HG02798 (cell line): Measurements from ENCODE around the gene ADD3.
"Not testable (repeated sequence)": the region's sequence is repeated elsewhere in the genome, so short reads cannot be mapped to it uniquely, and the experiment has no call there.

Experiments
- ATAC-seq: cut with Tn5 transposase; IDR thresholded peaks from one replicate; pipeline ENCODE4 v1.9.1; 2021; ENCODE audit warnings: mild to moderate bottlenecking; ENCODE audit not compliant: unreplicated experiment, poor library complexity

ADD3 gene

GRCh38 chr10:110091830-110092229, 84.0 kb downstream of the ADD3 start:
- ATAC-seq: no peak

- ATAC-seq: no peak
Measured at GRCh38 chr10:110093722-110094121, 85.9 kb downstream of the ADD3 start.

DNA sequence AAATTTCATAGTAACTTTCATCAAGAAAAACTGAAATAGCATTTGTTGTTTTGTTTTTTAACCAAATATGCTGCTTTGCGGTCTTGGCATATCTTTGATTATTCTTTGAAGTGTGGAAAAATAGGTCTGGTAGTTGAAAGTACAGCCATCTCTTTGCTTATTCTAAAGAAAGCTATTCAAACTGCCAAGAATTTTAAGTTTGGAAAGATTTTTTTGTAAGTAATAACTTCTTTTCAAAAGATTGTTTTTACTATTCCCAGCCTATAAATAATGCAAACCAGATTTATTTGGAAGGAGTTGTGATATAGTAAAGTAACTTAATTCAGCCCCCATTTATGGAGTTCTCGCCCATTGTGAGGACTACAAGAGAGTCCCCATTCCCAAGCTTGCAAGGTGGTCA, 87.0 kb downstream of the ADD3 start:
- ATAC-seq: no peak

GRCh38 chr10:110101464-110102144, 93.8 kb downstream of the ADD3 start:
- peak; percentile 30 for ATAC-seq

DNA sequence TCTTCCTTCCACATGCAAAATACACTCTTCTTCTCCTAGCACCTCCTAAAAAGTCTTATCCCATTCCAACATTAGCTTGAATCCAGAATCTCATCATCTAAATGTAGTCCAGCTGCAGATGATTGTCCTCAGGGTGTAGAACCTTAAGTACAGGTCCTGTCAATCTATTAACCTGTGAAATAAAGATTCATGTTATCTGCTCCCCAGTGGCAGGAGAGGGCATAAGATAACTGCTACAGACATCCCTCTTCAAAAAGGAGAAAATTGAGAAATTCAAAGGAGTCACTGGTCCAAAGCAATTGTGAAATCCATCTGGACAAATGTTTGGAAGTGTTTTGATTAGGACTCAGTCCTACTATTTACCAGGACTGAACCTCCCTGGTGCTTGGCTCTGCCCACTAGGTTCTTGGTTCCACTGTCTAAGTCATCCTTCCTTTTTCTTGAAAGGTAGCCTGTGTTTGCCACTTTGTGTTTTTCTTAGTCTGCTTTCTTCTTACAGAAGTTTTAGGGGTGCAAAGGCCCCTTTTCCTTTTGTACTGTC, 96.2 kb downstream of the ADD3 start:
- no peak for ATAC-seq

DNA sequence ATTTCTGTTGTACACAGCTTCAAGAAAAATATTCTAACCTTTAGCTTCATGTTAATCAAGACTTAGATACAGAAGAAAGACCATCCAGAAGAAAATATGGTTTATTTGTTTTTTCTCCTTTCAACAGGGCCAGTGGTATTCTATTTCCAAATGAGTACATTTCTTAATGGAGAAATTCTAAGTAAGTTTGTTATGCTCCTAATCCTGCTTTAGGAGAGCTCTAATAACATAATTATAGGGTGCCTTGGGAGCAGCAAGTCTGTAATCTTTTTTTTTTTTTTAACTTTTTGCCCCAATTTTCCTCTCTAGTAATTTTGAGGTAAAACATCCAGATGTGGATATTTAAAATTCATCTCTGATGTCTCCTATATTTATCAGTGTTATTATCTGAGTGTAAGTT, 98.1 kb downstream of the ADD3 start:
- ATAC-seq: no peak

- ATAC-seq: no peak
Measured at GRCh38 chr10:110107430-110107829, 99.6 kb downstream of the ADD3 start.

GRCh38 chr10:110107887-110108286, 100.1 kb downstream of the ADD3 start:
- ATAC-seq: no peak

DNA sequence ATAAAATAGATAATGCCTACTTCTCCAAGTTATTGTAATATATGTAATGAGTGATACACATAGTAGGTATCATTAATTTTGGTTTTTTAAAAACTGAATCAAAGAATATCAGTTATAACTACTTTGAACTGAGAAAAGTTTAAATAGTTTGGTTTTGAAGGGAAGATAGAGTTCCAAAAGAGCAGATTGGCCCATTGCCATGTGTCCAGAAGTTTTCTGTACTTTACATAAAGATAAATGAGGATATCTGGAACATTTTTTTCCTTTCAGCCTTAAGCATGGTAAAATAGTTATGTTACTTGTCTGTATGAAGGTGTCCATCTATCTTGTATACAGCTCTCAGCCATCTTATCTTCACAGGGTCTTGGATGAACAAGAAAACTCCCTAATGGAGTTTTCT, 101.7 kb downstream of the ADD3 start:
- no peak for ATAC-seq

DNA sequence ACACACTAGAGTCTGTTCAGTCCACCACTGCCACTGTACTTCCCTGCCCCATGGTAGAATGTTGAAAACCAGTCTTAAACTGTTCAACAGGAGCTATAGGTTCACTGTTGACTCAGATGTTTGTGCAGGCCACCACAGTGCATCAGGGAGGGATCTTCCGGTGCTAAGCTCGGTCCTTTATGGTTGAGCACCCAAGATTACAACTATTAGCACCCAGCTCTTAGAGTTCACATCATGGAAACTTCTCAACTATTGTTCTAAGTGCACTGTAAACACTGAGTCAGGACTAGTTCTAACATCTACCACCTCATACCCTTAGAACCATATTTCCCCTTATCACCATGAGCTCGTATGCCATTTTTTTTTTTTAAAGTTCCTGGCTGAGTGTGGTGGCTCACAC, 102.6 kb downstream of the ADD3 start:
- no peak for ATAC-seq

DNA sequence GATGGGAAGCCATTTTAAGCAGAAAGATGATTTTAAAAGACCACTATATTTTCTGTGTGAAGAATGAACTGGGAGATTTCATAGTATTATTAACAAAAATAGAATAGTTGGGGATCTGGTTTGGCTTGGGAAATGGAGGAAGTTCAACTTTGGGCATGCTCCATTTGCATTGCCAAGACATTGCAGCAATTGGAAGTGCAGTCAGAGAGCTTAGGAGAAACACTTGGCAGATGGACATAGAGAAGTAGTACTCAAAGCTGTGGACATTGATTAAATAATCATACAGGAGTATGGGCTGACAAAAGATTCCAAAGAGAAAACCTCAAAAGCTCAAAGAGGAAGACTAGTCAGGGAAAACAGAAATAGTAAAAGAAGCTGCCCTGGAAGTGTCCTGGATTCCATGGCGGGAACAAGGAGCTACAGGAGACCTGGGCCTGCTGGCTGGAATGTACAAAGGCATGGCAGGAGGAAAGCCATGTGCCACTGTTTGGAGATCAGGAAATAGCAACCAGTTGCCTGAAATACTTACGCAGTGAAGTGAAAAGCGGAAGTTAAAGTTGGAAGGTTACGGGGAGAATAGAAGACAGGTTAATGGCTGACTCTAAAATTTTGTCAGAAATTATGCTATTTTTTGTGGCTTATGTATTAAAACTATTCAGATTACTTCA, 106.0 kb downstream of the ADD3 start:
- no peak for ATAC-seq

GRCh38 chr10:110114668-110115067, 106.9 kb downstream of the ADD3 start:
- ATAC-seq: not testable (repeated sequence)

DNA sequence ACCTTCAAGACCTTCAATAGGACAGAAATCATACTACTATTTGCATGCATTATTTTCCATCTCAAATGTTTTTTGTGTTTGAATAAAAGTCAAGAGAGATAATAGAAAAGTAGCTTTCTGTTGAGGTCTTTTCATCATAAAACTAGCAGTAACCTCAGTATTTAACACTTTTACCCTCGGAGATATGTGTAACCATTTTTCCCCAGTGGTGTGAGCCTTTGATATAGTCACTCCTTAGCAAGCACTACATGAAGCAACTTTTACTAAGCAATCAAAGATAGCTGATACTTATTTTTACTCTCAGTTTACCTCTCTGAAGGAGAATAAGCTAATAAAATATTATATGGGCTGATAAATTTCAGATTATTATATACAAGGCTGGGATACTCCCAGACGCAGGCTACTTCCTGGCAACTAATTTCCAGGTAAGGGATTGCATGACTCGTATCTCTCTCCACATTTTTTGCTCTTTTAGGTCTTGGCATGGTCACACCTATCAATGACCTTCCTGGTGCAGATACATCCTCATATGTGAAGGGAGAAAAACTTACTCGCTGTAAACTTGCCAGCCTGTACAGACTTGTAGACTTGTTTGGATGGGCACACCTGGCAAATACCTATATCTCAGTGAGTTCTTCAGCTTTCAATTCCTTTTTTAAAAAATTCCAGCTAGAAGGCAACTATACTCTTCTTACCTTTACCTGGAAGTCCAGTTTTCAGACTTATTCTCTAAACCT, 108.2 kb downstream of the ADD3 start:
- ATAC-seq: no peak

GRCh38 chr10:110118891-110119621, 111.3 kb downstream of the ADD3 start:
- ATAC-seq: no peak

GRCh38 chr10:110123594-110123993, 115.8 kb downstream of the ADD3 start:
- no peak for ATAC-seq

GRCh38 chr10:110129490-110129889, 121.7 kb downstream of the ADD3 start:
- no peak for ATAC-seq

DNA sequence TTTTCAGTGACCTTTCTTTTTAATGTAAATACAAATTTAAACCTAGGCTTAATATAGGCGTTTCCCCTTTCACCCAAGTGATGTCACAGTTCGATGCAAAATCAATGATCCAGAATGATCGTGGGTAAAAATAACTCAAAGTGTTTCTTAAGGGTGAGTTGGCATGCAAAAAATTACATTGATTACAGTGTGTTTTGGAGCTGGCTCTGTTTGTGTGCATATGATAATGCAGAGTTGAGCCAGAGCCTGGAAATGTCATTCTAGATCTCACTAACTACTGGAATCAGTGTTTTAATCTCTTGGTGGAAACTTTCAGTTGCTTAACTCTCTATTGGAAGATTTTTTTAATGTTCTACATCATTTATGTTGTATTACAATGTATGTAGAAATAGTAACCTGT, 127.1 kb downstream of the ADD3 start:
- ATAC-seq: no peak

DNA sequence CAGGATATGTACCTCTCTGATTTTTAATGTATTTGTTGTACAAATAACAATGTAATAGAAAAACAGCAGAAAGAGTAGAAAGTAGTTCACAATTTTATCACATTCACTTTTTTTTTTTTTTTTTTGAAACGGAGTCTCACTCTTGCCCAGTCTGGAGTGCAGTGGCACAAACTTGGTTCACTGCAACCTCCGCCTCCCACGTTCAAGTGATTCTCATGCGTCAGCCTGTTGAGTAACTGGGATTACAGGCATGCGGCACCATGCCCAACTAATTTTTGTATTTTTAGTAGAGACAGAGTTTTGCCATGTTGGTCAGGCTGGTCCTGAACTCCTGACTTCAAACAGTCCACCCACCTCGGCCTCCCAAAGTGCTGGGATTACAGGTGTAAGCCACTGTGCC, 128.1 kb downstream of the ADD3 start:
- not testable (repeated sequence) for ATAC-seq

DNA sequence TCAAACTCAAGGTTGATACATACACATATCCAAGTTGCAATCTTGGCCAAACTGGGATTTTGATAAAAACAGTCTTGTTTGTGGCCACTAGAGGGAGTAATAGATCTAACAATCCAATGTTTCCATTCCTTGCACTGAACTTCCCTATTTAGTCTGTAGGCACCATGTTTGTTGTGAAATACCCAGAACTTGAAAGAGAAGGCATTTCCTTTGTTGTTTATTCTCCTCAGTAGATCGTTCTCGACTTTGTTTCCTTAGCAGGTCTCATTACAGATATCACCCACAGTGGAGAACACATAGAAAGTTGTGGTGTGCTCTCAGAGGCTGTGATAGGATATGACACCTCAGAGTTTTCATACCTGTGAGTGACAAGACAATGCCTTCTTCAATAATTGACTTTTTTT, 129.4 kb downstream of the ADD3 start:
- ATAC-seq: peak; percentile 66

DNA sequence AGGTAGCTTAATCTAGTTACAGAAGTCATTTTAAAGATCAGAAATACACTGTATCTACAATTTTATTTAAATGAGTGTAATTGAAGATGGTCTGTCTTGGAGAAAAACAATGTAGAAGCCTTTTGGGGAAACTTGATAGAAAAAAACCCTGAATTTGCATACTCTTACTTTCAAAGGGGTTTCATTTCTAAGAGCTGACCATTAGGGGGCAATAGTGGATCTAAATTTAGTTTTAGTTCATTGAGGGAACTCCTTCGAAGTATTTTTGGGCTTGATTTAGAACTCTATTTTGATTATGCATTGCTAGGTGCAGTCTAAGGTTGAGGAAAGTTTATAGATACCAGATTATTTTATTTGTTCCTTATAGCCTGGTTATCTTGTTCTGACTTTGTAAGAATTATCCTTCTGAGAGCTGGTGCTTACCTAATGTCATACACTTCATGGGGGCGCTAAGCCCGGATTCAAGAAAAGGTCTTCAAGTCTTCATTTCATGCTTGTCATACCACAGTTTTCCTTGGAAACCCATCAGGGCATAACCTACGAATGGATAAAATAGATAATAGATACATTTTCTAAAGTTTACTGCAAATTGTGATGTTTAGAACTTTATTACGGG, 130.5 kb downstream of the ADD3 start:
- peak; percentile 64 for ATAC-seq
